G401.6 (cell line): ENCODE results near the gene AKAP7.
"Not testable (repeated sequence)": the region's sequence is repeated elsewhere in the genome, so short reads cannot be mapped to it uniquely, and the experiment has no call there.

Experiments used
- FAIRE-seq: peaks from 2 replicates; lab custom pipeline; 2012; peaks lifted over from hg19 to GRCh38; lab: Jason Lieb, UNC

The AKAP7 gene

DNA sequence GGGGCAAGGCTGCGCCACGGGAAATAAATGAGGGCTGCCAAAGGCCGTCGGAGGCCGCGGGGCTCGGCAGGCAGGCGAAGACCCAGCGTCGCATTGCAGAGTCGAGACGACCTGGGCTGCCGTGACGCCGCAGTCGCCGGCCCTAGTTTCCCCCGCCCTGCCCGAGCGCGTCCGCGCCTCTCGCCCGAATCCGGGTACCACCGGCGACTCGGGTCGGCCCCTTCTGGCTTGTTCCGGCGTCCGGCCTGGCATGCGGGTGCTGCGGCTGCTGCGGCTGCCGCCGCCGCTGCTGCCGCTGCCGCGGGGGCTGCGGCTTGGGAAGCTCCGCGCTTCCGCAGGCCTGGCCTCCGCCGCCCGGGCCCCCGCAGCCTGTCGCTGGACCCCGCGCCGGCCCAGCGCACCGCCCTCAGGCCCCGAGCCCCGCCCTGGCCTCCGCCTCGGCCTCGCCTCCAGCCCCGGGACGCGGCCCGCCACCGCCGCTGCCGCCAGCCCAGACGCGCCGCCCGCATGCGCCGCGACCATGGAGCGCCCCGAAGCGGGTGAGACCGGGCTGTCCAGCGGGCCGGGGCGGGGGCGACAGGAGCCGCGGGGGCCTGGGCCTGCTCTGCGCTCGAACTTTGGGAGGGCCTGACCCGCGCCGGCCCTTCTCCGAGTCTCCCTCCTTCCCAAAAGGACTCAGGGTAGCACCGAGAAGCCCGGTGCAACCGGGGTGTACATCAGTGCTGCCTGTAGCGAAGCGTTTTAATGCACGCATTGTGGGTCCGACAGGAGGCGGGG lies at the start of gene AKAP7:
TSS of gene AKAP7 (plus strand) at position 224 of the 777 bp plus-strand sequence. CDS start at position 521, 297 bp downstream.
- FAIRE-seq = no peak

DNA sequence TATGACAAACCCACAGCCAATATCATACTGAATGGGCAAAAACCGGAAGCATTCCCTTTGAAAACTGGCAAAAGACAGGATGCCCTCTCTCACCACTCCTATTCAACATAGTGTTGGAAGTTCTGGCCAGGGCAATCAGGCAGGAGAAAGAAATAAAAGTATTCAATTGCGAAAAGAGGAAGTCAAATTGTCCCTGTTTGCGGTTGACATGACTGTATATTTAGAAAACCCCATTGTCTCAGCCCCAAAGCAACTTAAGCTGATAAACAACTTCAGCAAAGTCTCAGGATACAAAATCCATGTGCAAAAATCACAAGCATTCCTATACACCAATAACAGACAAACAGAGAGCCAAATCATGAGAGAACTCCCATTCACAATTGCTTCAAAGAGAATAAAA lies 44.9 kb upstream of the AKAP7 start:
- not testable (repeated sequence) for FAIRE-seq

DNA sequence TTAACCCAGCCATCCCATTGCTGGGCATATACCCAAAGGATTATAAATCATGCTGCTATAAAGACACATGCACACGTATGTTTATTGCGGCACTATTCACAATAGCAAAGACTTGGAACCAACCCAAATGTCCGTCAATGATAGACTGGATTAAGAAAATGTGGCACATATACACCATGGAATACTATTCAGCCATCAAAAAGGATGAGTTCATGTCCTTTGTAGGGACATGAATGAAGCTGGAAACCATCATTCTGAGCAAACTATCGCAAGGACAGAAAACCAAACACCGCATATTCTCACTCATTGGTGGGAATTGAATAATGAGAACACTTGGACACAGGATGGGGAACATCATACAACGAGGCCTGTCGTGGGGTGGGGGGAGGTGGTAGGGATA lies 43.3 kb upstream of the AKAP7 start:
- not testable (repeated sequence) for FAIRE-seq

DNA sequence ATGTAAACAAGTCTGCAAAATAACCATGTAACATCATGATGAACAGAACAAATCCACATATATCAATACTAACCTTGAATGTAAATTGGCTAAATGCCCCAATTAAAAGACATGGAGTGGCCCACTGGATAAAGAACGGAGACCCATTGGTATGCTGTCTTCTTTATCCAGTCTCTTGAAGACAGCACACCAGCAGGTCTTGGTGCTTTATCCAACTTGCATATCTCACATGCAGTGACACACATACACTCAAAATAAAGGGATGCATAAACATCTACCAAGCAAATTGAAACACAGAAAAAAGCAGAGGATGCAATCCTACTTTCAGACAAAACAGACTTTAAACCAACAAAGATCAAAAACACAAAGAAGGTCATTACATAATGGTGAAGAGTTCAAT lies 41.9 kb upstream of the AKAP7 start:
- FAIRE-seq = no peak

DNA sequence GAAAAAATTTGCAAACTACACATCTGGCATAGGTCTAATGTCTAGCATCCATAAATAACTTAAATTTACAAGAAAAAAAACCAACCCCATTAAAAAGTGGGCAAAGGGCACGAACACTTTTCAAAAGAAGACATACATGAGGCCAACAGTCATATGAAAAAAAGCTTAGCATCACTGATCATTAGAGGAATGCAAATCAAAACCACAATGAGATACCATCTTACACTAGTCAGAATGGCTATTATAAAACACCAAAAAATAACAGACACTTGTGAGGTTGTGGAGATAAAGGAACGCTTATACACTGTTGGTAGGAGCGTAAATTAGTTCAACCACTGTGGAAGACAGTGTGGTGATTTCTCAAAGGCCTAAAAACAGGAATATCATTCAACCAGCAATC lies 38.5 kb upstream of the AKAP7 start:
- FAIRE-seq = no peak

DNA sequence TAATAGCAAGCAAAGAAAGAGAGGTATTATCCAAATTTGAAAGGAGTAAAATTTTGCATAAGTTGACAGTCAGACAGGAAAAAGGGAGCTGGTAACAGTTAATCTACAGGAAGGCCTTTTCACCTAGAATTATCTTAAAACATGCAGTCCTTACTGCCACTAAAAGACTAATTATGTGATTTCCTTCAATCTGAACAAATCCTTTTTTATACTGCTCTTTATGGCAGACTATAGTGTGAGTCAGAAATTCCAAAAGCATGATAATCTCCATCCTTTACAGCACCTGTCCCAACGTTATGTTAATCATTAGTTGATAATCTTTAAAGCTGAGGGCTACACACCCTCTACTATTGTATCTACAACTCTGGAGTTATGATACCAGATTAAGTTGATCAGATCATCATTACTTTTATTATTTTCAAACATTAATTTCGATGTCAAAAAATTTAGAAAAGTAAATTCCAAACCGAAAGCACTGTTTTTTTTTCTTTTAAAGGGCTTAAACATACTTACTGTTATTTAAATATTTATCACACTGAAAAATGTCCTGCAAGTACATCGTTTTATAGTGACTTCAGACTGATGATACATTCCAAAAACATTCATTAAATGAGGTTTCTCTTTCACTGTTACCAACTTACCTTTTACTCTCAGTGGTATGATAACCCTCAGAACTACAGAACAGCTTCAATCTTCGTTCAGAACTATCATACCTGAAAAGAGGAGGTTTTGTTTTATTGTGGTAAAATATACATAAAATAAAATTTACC lies 33.2 kb upstream of the AKAP7 start:
- no peak for FAIRE-seq

DNA sequence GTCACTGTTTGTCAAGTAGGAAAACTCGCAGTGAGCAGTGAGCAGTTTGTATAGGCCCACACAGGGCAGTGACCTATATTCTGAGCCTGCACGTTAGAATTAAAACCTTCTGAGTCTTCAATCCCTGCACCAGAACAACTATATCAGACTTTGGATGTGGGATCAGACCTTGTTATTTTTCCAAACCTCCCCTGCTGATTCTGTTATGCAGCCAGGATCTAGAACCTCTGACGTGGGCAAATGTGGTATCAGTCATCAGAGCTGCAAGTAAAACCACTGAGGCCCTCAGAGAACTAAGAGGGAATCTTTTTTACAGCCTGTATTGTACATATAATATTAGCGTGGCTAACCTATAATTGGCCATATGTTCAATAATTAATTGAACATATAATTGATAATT lies 32.0 kb upstream of the AKAP7 start:
- FAIRE-seq = no peak

DNA sequence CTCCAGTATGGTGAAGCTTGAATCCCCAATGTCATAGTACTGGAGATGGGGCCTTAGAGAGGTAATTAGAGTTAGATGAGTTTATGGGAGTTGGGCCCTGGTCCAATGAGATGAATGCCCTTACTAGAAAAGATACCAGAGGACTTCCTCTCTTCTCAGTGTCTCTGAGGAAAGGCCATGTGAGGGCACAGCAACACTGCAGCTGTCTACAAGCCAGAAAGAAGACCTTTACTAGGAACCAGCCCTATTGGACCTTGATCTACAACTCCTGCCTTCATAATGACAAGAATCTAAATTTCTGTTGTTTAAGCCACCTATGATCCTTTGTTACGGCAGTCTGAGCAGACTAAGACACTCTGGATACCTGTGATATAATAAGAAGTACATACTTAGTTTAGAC lies 31.4 kb upstream of the AKAP7 start:
- FAIRE-seq = no peak

DNA sequence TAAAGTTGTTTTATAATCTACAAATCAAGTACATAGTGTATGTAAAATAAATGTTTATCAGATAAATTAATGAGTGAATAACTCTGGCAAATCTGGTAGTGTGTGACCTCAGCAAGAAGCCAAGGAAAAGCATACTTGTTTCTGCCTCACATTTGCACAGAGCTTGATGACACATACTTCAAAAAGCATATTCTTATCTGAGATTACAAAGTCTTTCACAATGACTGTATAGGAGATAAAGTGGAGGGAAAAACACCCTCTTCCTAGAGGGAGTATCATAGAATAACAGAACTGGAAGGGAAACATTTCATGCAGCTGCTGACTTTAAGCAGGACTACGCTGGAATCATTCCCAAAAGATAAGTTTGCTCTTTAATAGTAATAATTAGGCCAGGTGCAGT lies 28.1 kb upstream of the AKAP7 start:
- FAIRE-seq = no peak

DNA sequence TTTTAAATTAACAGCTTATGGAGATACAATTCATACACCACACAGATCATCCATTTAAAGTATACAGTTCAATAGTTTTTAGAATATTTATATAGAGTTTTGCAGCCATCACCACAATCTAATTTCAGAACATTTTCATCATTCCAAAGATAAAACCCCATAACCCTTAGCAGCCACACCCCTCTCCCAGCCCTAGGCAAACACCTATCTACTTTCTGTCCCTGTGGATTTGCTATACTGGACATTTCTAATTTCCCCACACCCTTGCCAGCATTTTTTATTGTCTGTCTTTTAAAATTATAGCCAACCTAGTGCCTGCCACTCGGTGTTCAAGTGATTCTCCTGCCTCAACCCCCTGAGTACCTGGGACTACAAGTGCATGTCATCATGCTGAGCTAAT lies 23.0 kb upstream of the AKAP7 start:
- no peak for FAIRE-seq

DNA sequence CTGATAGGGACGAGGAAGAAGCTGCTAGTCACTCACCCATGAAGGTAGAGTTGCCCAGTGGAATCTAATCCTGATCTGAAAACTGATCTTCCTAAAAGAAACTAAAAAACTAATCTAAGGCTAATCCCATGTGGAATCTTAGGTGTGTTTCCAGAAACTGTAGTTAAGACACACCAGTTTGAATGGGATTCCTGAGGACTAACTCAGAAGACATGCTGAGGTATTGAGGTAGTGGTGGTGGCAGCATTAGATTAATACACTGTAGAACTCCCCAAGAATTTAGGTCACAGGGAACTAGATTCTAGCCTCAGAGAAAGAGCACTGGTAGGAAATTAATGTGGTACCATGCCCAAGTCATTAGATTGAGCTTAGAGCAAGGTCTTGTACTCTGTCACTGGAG lies 19.6 kb upstream of the AKAP7 start:
- no peak for FAIRE-seq

DNA sequence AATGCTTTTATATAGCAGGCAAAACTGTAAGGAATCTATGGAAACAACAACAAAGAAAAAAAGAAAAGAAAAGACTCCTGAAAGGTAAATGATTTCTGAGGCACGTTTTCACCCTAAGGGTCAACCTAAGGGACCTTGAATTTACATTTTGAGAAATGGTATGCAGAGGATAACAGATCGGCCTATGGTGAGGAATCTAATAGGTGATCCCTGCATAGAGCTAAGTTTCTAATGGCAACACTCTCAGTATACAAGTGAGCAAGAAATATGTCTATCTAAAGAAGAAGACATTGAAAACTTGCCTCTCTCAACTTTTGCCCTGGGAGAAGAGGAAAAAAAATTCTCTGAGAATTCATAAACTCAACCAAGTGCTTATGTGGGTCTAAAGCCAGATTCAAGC lies 18.9 kb upstream of the AKAP7 start:
- no peak for FAIRE-seq

DNA sequence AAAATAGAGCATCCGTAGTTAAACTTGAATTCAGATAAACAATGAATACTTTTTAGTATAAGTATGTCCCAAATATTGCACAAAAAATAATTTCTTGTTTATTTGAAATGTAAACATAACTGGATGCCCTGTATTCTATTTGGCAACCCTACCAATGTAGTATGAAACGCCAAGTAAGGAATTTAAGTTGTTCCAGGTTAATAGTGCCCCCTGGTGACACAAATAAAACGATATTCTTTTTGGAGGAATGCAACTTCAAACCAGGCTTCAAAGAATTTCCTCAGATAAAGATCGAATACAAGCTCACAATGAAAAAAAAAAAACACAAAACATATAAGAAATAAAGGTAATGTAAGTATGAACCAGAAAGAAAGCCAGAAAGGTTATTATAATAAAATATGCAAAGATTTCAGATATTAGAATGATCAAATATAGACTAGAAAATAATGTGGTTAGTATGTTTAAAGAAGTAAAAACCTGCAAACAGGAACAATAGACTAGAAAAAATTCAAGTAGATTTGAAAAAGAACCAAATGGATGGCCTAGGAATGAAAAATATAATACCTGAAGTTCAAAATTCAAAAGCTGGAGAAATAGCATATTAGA lies 18.4 kb upstream of the AKAP7 start:
- peak; percentile 93 for FAIRE-seq

DNA sequence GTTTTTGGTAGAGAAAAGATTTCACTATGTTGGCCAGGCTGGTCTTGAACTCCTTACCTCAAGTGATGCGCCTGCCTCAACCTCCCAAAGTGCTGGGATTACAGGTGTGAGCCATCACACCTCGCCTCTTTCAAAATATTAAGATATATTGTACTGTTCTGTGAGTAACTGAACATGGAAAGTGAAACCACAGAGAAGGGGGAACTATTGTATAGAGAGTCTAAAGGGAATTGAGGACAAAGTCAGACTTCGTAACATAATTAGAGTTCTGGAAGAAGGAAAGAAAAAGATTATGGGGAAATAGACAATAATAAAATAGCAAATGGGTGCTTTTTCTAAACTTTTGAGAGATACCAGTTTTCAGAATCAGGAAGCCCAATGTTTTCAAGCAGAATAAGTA lies 17.4 kb upstream of the AKAP7 start:
- FAIRE-seq = no peak

DNA sequence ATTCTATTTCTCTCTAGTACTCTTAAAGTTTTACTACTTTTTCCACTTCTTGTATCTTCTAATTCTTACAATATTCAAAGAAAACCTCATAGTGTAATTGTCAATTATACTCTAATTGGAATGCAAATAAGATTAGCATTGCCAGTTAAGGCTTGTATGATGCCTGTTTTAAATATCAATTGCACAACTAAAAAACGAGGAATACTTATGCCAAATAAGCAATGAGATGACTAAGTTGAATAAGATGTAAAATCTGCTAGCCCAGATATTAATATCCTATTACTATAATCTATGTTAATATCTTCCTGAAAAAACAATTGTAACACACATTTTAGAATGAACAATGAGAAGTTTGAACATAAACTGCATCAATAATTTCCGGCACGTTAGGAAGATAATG lies 13.3 kb upstream of the AKAP7 start:
- FAIRE-seq = no peak

DNA sequence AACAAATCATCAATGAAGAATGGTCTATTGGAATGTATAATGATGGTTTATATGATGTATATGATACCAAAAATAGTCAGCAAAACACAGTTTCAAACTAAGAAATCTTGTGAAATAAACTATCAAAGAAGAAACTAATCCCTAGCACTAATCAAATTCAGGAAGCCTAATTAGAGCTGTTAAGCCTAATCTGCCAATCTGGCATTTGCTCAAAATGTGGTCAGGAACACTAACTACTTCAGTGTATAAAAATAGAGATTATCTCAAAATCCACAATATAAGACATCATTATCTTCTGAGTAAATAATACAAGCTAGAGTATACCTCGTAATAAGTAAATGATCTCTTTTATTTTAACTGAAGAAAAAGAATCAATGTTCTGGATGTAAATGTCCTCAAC lies 12.8 kb upstream of the AKAP7 start:
- FAIRE-seq = no peak

DNA sequence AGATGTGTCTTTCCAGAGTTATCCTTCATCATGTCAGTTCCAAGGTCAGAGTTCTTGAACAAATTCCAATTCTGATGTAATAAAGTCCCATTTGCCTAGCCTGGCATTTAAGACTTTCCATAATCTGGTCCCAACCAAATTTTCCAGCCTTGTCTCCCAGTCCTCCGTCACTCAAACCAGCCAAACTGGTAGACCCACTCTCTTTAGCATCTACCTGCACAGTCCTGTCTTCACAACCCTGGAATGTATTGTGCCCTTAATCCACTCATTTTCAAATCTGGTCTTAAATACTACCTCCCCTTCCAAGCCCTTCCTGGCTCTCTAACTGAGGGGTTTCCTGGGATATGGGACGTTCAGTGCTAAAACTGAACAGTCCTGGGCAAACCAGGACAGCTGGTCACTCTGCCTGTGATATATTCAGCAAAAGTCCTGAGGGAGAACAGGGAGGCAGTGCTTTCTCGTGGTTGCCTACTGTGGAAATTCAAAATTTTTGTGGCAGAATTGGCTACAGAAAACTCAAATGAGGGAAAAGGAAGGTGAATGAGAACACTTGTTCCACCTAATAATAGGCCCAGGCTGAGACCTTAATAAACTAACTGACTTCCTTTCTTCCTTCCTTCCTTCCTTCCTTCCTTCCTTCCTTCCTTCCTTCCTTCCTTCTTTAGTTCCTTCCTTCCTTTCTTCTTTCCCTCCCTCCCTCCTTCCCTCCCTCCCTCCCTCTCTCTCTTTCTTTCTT lies 10.8 kb upstream of the AKAP7 start:
- no peak for FAIRE-seq

DNA sequence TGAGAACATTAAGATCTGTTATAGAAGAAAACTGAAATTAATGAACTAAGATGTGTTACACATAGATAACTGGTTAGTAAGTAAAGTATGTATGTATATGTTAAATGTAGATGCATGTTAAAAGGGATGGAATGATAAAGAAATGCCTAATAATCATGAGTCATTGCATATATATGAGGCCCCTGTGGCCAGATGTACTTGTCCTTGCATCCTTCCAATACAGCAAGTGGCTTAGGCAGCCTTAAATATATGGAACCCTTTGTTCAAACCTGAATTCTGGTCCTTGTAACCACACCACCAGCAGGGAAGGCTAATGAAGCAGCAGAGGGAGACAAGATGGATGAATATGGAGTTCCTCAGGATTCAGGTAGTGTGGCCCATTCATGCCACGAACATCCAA lies 9.8 kb upstream of the AKAP7 start:
- no peak for FAIRE-seq

DNA sequence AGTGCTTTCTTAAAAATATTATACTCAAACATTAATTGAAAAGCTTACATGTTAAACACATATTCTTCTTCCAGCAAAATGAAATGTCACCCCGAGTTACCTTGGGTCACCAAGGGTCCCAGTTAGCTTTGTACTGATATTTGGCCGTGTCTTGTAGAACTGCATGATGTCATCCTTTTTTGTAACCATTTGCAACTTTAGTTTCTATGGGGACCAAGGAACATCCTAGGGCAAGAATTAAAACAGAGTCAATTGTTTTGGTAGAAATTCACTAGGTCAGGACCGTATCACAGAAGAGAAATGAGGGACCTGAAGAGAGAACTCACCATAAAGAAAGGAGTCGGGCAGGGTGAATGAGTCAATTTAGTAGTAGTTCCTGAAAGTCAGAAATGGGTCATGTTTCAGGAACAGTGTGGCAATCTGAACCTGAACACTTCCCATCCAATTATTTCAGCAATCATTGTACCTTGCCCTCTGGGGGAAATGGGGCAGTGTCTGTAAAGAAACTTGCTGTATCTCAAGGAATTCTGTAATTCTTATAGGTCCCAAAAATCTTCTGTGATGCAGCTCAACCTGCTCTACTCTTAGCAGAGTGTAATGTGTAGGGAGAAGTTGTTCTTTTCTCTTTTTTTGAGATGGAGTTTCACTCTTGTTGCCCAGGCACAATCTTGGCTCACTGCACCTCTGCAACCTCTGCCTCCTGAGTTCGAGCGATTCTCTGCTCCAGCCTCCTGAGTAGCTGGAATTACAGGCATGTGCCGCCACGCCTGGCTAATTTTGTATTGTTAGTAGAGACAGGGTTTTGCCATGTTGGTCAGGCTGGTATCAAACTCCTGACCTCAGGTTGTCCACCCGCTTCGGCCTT lies 5.3 kb upstream of the AKAP7 start:
- FAIRE-seq = no peak

DNA sequence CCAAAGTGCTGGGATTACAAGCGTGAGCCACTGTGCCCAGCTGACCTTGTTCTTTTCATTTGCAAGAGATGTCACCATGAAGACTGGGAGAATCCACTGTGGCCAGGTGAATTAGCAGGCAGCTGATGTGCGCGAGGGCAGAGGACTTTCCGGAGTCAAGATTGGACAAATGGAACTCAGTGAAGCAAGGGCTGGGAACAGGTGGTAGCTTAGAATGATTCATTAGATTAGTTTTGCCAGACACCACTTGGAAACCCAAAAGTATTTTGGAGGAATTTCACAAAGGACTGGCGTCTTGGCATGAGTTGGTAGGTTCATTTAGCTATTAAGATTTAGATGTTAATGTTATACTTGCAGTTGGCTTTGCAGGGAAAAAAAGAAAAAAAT lies 4.7 kb upstream of the AKAP7 start:
- FAIRE-seq = no peak

DNA sequence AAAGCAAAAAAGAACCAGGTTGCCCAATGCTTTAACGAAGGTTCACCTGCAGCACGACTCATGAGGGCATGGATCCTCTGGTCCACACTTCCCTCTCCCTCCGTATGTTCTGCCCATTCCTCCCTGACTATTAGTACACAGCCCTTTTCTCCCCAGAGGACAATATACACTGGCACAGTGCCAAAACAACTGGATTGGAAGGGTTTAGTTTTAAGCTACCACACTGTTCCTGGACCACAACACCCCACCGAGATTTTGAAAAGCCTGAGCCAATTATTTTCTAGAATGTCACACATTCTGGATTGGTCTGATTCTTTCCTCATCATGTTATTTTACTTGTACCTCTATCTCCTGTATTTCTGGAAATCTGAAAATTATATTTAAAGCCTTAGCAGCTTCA lies 2.9 kb upstream of the AKAP7 start:
- FAIRE-seq = no peak
